SK-N-SH treated with all-trans-retinoic acid at 6 μM for 48 hours (cell line): ENCODE results near the gene ITPKA.

ENCODE experiments used
- ATAC-seq: fragments of 200-7000 bp; cut with Tn5 transposase; 3 replicates; pipeline ENCODE4 v1.9.1; 2020; ENCODE audit warnings: mild to moderate bottlenecking, moderate library complexity
- ARNTL ChIP-seq: fragments of 450-650 bp; formaldehyde crosslinking; IDR thresholded peaks from 2 replicates; pipeline ENCODE4 v1.5.0; 2020; ENCODE audit warnings: low read depth, mild to moderate bottlenecking, moderate library complexity, borderline replicate concordance
- BACH2 ChIP-seq: fragments of 250-450 bp; sonication (Bioruptor Pico); IDR thresholded peaks from 2 replicates; pipeline ENCODE4 v1.9.0; 2021; ENCODE audit warnings: mild to moderate bottlenecking, borderline replicate concordance
- CSDC2 ChIP-seq: fragments of 250-450 bp; sonication (Bioruptor Pico); IDR thresholded peaks from 2 replicates; pipeline ENCODE4 v1.5.0; 2020; ENCODE audit warnings: mild to moderate bottlenecking, moderate library complexity
- GLIS3 ChIP-seq: fragments of 250-450 bp; sonication (Bioruptor Pico); IDR thresholded peaks from 2 replicates; pipeline ENCODE4 v1.5.0; 2020; ENCODE audit warnings: mild to moderate bottlenecking, moderate library complexity
- ISL1 ChIP-seq: fragments of 250-450 bp; sonication (Bioruptor Pico); IDR thresholded peaks from 2 replicates; pipeline ENCODE4 v2.1.2; 2022; ENCODE audit warnings: mild to moderate bottlenecking, moderate library complexity
- OSR1 ChIP-seq: fragments of 250-450 bp; sonication (Bioruptor Pico); IDR thresholded peaks from 2 replicates; pipeline ENCODE4 v1.8.0; 2022; ENCODE audit warnings: moderate library complexity, mild to moderate bottlenecking, inconsistent platforms
- RARB ChIP-seq: fragments of 250-450 bp; sonication (Bioruptor Pico); IDR thresholded peaks from 2 replicates; pipeline ENCODE4 v1.8.0; 2021; ENCODE audit warnings: mild to moderate bottlenecking, moderate library complexity
- SNAI2 ChIP-seq: fragments of 250-450 bp; sonication (Bioruptor Pico); IDR thresholded peaks from 2 replicates; pipeline ENCODE4 v1.5.0; 2020; ENCODE audit warnings: mild to moderate bottlenecking, moderate library complexity
- ZC3H10 ChIP-seq: fragments of 250-450 bp; sonication (Bioruptor Pico); IDR thresholded peaks from 2 replicates; pipeline ENCODE4 v1.5.1; 2021; ENCODE audit warnings: mild to moderate bottlenecking, moderate library complexity
- ZFP3 ChIP-seq: fragments of 250-450 bp; sonication (Bioruptor Pico); IDR thresholded peaks from 2 replicates; pipeline ENCODE4 v1.5.0; 2020; ENCODE audit warnings: mild to moderate bottlenecking, moderate library complexity
- ZFP30 ChIP-seq: fragments of 450-650 bp; formaldehyde crosslinking; IDR thresholded peaks from 2 replicates; pipeline ENCODE4 v1.5.0; 2022; ENCODE audit warnings: mild to moderate bottlenecking, moderate library complexity
- ZNF565 ChIP-seq: fragments of 450-650 bp; formaldehyde crosslinking; conservative IDR thresholded peaks from 2 replicates; pipeline ENCODE4 v1.5.0; 2020; ENCODE audit warnings: low read depth, mild to moderate bottlenecking, moderate library complexity
- ZNF70 ChIP-seq: fragments of 450-650 bp; formaldehyde crosslinking; IDR thresholded peaks from 2 replicates; pipeline ENCODE4 v1.5.0; 2020; ENCODE audit warnings: mild to moderate bottlenecking, moderate library complexity
- ZNF8 ChIP-seq: fragments of 450-650 bp; formaldehyde crosslinking; IDR thresholded peaks from 2 replicates; pipeline ENCODE4 v1.5.0; 2020; ENCODE audit warnings: mild to moderate bottlenecking, moderate library complexity

ITPKA gene

DNA sequence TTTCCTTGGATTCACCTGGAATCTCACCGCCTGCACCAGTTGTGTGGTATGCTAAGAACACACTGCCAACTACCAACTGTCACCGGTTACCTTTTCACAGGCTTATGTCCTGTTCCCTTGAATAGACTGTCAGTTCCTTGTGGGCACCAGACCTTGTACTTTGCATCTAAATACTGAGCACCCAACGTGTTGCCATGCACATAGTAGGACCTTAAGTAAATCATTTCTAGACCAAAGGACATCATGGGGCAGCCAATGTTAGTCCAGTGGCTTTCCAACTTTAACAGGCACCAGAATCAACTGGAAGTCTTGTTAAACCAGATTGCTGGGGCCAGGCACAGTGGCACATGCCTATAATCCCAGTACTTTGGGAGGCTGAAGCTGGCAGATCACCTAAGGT, 51.5 kb downstream of the ITPKA start:
- ATAC-seq, result no peak
- no peak for TF ChIP-seq ZFP30 (CRISPR knock-in tag)
- TF ChIP-seq ZNF70, result no peak
- no peak for TF ChIP-seq GLIS3 (CRISPR knock-in tag)
- TF ChIP-seq ZNF8 (CRISPR knock-in tag), result no peak
- no peak for TF ChIP-seq CSDC2 (CRISPR knock-in tag)
- TF ChIP-seq ARNTL (CRISPR knock-in tag), result no peak
- no peak for TF ChIP-seq ISL1 (CRISPR knock-in tag)
- TF ChIP-seq OSR1 (CRISPR knock-in tag), result no peak

DNA sequence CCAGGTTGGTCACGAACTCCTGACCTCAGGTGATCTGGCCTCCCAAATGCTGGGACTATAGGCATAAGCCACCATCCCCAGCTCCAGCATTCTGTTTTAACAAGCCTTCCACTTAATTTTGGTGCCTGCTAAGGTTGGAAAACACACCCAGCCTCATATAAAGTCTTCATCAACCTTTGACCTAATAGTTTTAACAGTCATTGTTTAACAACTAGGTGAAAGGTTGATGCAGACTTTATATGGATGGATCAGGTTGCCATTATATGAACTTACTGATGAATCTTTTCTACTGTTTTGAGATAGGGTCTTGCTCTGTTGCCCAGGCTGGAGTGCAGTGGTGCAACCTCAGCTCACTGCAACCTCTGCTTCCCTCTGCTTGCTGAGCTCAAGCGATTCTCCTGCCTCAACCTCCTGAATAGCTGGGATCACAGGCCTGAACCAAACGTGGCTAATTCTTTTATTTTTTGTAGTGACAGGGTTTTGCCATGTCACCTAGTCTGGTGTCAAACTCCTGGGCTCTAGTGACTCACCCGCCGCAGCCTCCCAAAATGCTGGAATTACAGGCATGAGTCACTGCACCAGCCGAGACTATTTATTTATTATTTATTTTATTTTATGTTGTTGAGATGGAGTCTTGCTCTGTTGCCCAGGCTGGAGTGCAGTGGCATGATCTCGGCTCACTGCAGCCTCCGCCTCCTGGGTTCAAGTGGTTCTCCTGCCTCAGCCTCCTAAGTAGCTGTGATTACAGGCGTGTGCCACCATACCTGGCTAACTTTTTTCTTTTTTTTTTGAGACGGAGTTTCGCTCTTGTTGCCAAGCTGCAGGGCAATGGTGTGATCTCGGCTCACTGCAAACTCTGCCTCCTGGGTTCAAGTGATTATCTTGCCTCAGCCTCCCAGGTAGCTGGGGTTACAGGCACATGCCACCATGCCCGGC, 53.4 kb downstream of the ITPKA start:
- TF ChIP-seq SNAI2 (CRISPR knock-in tag), result no peak
- no peak for ATAC-seq

GRCh38 chr15:41550066-41550775, 56.5 kb downstream of the ITPKA start:
- TF ChIP-seq CSDC2 (CRISPR knock-in tag), result no peak
- TF ChIP-seq ZC3H10 (CRISPR knock-in tag), result no peak
- TF ChIP-seq ZFP3 (CRISPR knock-in tag), result no peak
- TF ChIP-seq ZNF565 (CRISPR knock-in tag), result no peak
- no peak for TF ChIP-seq RARB (CRISPR knock-in tag)
- TF ChIP-seq BACH2 (CRISPR knock-in tag), result no peak
- TF ChIP-seq ZNF70, result no peak

More at GRCh38 chr15:41550066-41550775, 56.5 kb downstream of the ITPKA start:
- ATAC-seq, result no peak
